H1 (cell line): ENCODE results near the gene PCF11. TPM values are rescaled to one million over a fixed set of nuclear protein-coding genes. Genes with fewer than 3 reads are reported as not detected.

ENCODE experiments used
- CHD7 ChIP-seq: fragments of 300-600 bp; sonication (generic); IDR thresholded peaks from 2 replicates; pipeline ENCODE4 v1.7.1; 2012; ENCODE audit warnings: low read length, moderate library complexity, mild to moderate bottlenecking, inconsistent platforms; ENCODE audit not compliant: insufficient replicate concordance
- CTBP2 ChIP-seq: IDR thresholded peaks from 2 replicates; pipeline ENCODE4 v1.7.0; 2011; ENCODE audit warnings: borderline replicate concordance, mild to moderate bottlenecking, moderate library complexity, mixed read lengths, low read length; ENCODE audit not compliant: insufficient read depth, insufficient read length
- KDM5A ChIP-seq: fragments of 200-600 bp; IDR thresholded peaks from 2 replicates; pipeline ENCODE4 v1.7.1; 2012; ENCODE audit warnings: mild to moderate bottlenecking, low read length, inconsistent platforms, mixed read lengths
- polyA plus RNA-seq, 7 experiments: library from polyadenylated mRNA; depleted of rRNA in 3 of 7; stranded (reverse) in 5 of 7; unstranded in 2 of 7; fragments of >200 nt in 5 of 7; fragments of 200-250 nt in 2 of 7; gene quantifications; 1 replicate in 5 of 7; 2 replicates in 1 of 7; 4 replicates in 1 of 7; pipeline versions ENCODE4 v1.2.1 to v1.2.3, GENCODE V29; 2011 to 2013; ENCODE audit warnings: missing spikeins in 2 of 7, mixed read lengths in 2 of 7
- total RNA-seq: library from RNA; stranded (reverse); fragmentation: NEBNext Ultra II Directional; extraction: Animal tissue kit (Norgen Biotek cat#: 25700); gene quantifications from 2 replicates; pipeline ENCODE4 v1.2.1, GENCODE V29; 2021
- TF ChIP-seq, protein P1 (sequence below): IDR thresholded peaks from 2 replicates; pipeline ENCODE4 v1.6.1; 2012; ENCODE audit warnings: inconsistent platforms

Gene PCF11
- total and polyA plus RNA-seq, 2 of the 8 experiments (the other 6 are each of a cell fraction or from before 2014, with no cell fraction given): 25.1 to 47.7 TPM

DNA sequence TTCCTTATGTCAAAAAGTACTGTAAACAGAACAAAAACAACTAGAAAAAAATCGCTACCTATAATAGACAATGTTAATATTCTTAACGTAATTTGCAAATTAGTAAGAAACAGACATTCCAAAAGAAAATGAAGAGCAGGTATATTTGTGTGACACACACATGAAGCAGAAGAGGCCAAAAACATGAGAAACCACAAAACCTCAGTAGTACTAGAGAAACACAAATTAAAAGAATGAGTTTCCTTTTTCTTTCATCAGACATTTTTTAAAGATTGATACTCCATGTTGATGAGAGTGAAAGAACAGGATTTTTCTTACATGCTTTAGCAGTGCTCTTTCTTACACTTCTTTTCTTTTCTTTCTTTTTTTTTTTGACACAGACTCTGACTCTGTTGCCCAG, 34.2 kb upstream of the PCF11 start (continued):
- TF ChIP-seq CHD7 (no peak), CTBP2 (no peak), KDM5A (no peak)
- TF ChIP-seq, protein P1, sequence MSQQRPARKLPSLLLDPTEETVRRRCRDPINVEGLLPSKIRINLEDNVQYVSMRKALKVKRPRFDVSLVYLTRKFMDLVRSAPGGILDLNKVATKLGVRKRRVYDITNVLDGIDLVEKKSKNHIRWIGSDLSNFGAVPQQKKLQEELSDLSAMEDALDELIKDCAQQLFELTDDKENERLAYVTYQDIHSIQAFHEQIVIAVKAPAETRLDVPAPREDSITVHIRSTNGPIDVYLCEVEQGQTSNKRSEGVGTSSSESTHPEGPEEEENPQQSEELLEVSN: no peak
